G401.6 (cell line): ENCODE measurements around the gene PWWP2A.

Experiments used
- FAIRE-seq: peaks from 2 replicates; lab custom pipeline; 2012; peaks lifted over from hg19 to GRCh38; lab: Jason Lieb, UNC

Gene PWWP2A

DNA sequence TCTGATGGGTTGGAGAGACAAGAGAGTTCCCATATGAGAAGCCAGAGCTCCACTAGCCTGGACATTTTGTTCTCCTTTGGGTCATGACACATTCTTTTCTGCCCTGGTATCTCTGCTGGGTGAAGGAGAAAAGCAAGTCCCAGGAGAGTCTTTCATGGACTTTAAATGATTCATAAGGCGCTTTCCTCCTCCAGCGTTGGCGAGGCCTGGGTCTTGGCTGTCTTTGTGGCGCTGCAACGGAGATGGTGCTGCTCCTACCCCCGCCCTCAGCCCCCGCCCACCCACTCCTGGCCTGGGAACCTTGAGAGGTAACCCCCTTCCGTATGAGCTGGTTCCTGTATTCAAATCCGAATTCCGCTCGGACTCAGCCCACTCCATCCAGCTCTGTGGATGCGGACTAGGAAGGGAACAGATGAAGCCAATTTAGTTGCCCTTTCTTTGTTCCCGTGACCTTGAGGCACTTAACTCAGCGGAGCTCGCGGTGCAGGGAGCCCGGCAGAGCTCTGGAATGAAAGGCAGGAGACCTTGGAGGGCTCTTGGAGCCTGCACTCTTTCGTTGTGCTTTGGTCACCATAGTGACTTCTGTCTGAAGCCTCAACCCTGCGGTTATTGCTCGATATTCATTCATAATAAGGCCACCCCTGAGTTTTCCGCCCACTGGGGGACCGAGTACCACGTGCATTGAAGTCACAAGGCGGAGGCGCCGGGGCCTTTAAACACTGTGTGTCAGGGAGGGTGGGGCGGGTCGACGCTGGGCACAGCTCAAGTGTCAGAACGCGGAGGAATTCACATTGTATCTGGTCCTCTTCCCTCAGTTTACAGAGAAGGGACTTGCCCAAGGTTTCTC is 14.0 kb upstream of the PWWP2A start:
- peak; percentile 37 for FAIRE-seq

DNA sequence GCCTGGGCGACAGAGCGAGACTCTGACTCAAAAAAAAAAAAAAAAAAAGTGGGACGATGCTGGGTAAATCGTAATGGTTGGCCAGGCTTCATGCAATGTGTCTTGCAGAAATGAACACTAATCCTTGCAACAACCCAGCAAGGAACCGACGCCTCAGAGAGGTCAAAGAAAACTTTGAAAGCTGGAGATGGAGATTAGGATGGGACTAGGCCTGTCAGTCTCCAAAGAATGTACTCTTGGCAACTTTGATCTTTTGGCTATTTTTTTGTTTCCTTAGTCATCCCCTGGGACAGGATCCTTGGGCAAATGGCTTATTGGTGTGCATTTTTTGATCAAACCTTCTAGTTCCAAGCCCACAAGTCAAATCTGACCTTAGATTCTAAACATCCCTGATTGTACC is 10.6 kb upstream of the PWWP2A start:
- no peak for FAIRE-seq

GRCh38 chr5:160128632-160129031 is 9.4 kb upstream of the PWWP2A start:
- no peak for FAIRE-seq

GRCh38 chr5:160119905-160120266 is 636 bp upstream of the PWWP2A start:
- no peak for FAIRE-seq

- FAIRE-seq = no peak
These were observed 705 bp downstream of the PWWP2A start for GRCh38 chr5:160118349-160119141.

DNA sequence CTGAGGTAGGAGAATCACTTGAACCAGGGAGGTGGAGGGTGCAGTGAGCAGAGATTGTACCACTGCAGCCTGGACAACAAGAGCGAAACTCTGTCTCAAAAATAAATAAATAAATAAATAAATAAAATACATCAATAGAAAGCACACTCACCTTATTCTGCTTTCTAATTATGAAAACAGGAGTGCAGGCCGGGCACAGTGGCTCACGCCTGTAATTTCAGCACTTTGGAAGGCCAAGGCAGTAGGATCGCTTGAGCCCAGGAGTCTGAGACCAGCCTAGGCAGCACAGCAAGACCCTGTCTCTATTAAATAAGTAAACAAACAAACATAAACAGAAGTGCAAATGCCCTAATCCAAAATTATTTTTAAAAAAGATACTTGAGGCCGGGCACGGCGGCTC is 2.3 kb downstream of the PWWP2A start:
- FAIRE-seq = no peak

- FAIRE-seq = no peak
These were observed 11.1 kb downstream of the PWWP2A start for GRCh38 chr5:160108124-160108523.

- no peak for FAIRE-seq
These were observed 13.4 kb downstream of the PWWP2A start for GRCh38 chr5:160105686-160106360.

DNA sequence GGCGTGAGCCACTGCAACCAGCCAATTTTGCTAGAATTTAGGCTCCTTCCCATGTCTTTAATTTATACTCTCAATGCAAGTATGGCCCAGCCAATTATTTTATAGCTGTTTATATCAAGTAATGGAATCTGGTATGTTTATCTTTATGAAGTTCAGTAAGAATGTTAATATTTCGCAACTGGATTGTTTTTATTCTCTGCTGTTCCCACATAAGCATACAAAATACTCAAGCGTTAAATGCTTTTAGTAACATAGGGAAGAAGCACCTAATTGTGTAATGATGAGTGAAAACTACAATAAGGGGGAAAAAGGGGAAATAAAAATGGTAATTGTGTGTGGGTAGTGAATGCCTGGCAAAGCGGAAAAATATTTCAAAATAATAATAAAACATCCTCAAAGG is 21.3 kb downstream of the PWWP2A start:
- FAIRE-seq = no peak

DNA sequence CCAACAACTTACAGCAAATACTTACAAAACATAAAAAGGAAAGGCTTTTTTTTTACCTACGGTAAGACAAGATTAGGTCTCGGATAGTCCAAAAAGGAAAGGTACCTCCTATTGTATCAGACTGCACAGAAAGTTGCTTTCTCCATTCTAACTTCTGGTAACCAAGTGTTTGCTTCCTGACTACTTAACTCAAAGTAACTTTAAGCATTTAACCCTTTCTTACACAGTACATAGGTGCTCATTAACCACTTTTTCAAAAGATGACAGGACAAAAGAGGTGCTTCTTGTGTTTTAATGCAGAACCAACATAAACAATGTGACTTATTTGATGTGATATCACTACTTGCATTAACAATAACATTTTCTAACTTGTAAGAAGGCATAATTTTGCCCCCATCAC is 23.1 kb downstream of the PWWP2A start:
- no peak for FAIRE-seq

GRCh38 chr5:160092960-160093707 is 26.1 kb downstream of the PWWP2A start:
- no peak for FAIRE-seq

DNA sequence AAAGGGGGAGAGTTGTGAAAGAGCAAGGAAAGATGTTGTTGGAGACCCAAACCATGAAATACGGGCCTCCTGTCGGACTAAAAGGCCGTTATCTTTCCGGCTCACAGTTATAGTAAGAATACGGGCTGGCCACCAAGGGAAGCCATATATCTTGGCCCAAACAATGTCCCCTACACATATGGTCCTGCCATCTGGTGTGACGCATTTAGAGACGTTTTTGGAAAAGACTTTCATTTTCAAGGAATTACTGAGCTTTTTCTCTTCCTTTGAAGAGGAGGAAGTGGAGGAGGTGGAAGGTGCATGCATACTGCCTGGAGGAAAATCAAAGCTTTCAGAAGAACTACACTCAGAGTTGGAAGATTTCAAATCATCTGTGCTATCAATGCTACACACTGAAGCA is 26.7 kb downstream of the PWWP2A start:
- FAIRE-seq = no peak

DNA sequence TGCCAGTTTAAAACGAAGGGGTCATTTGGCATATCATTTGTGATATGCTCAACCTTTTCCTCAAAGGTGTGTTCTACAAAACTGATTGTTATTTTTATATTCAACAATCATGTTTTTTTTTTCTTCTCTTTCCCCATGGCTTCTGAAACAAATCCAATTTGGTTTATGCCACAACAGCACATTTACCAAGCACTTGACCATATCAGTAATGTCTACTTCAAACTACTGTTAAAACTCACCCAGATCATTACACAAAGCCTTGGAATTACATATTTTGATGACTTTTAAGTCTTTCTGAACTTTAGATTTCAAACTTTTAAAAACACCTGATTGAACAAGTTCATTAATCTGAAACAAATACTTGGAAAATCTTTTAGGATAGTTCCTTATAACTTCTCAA is 29.2 kb downstream of the PWWP2A start:
- FAIRE-seq = peak; percentile 89

- no peak for FAIRE-seq
These were observed 29.7 kb downstream of the PWWP2A start for GRCh38 chr5:160089531-160089930.

DNA sequence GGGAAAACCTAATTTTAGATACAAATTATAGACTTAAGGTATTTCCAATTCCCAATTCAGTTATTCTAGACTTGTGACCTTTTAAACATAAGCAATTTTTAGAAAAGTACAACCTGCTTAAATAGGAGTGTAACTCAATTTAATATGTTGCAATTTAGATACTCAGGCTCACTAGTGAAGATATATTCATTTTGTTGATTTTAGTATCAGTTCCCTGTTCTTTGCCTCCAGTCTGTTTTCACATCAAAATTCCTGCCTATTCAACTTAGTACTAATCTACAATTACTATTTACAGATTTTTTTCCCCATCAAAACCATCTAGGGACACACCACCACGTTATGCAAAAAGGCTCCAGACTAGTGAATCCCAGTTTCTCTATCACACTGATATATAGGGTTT is 30.4 kb downstream of the PWWP2A start:
- FAIRE-seq = peak; percentile 47

- no peak for FAIRE-seq
These were observed 32.1 kb downstream of the PWWP2A start for GRCh38 chr5:160087199-160087598.

DNA sequence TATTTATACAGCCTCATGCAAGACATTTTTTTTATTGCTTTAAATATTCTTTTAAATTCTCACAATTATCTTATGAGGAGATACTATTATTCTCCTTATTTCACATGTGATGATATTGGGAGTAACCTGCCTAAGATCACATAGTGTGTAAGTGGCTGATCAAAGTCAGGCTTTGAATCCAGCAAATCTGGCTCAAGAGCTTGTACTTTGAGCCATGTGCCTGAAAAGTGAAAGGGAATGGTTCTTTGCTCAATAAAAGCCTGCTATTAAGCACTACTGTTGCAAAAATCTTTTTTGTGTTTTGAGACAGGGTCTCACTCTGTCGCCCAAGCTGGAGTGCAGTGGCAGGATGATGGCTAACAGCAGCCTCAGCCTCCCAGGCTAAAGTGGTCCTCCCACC is 35.1 kb downstream of the PWWP2A start:
- FAIRE-seq = no peak

- no peak for FAIRE-seq
These were observed 35.7 kb downstream of the PWWP2A start for GRCh38 chr5:160083501-160083900.

DNA sequence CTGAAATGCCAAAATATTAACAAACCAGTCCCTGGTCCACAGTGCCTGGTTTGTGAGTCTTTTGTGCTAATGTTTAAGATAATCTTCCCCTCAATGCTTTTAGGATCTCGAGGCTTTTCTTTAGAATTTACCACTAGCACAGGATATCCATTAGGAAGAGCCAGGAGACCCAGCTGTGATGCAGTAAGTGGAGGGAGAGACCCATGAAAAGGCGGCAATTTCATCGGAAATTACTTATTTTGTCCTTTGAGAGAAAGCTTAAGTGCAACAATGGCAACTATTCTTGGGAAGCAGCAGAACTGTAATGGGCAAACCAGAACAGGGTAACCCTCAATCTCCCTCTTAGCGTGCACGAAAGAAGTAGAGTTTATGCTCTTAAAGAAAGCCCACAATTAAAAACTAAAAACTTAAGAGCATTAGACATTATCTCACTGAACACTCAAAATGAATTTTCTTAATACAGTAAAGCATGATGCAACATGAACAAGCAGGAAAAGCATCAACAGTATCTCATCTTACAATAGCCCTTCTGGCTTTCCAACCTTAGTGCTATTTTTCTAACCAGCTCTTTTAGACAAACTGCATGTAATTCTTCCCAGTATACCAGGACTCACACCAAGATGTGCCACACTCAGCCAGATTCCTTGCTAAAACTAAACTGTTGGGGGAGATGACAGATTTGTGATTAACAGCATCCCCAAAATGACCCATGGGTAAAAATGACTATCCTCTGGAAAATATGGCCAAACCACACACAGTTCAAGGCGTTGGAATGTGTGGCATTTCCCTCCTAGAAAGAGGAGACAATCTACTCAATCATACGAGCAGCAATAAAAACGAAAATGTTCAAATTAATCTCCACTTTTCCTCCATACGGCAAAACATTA is 36.4 kb downstream of the PWWP2A start:
- FAIRE-seq = peak; percentile 97

DNA sequence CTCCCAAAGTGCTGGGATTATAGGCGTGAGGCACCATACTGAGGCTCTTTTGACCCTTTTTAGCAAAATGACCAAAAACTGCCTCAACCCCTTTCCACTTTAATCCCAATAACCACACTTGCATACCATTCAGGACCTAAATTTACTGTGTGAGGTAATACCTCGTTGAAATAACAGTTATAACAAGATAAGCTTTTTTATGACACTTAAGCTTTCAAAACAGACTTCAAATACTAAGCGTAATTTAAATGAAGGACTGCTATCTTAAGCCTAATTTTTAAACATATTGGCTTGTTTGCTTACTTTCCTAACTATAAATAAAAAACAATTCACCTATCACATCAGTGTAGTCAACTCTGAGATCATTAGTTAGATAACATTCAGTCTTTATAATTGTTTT is 37.8 kb downstream of the PWWP2A start:
- FAIRE-seq = peak; percentile 91

GRCh38 chr5:160079753-160080152 is 39.5 kb downstream of the PWWP2A start:
- no peak for FAIRE-seq
